Nephron progenitor cell (in vitro differentiated cells): Measurements from ENCODE around the gene DNMT3B.

Experiments used
- DNase-seq: peaks from one replicate; pipeline ENCODE4 v3.0.0; 2021
- H3K27ac Mint-ChIP-seq: 2 replicates; pipeline ENCODE4 v1.8.0; 2021; ENCODE audit warnings: mild to moderate bottlenecking, moderate library complexity, mixed read lengths
- H3K27me3 Mint-ChIP-seq: 2 replicates; pipeline ENCODE4 v1.8.0; 2021; ENCODE audit warnings: mild to moderate bottlenecking, low read depth, mixed read lengths; ENCODE audit not compliant: poor library complexity
- H3K36me3 Mint-ChIP-seq: 2 replicates; pipeline ENCODE4 v1.8.0; 2021; ENCODE audit warnings: low read depth, mixed read lengths
- H3K4me1 Mint-ChIP-seq: 2 replicates; pipeline ENCODE4 v1.8.0; 2021; ENCODE audit warnings: mixed read lengths
- H3K4me3 Mint-ChIP-seq: 2 replicates; pipeline ENCODE4 v1.8.0; 2021; ENCODE audit warnings: mild to moderate bottlenecking, moderate library complexity, mixed read lengths
- H3K9me3 Mint-ChIP-seq: 2 replicates; pipeline ENCODE4 v1.8.0; 2021; ENCODE audit warnings: mild to moderate bottlenecking, moderate library complexity, mixed read lengths
- CTCF ChIP-seq: fragments of 200-600 bp; sonication (generic); IDR thresholded peaks from 2 replicates; pipeline ENCODE4 v1.5.0; 2021; ENCODE audit warnings: antibody characterized with exemption

Gene DNMT3B

GRCh38 chr20:32830437-32830836, 68.3 kb downstream of the DNMT3B start:
- H3K27ac Mint-ChIP-seq, result peak overlapping the region; percentile 89
- H3K9me3 Mint-ChIP-seq, result no peaks in the 10 kb centered on the region
- no peak for TF ChIP-seq CTCF
- peaks cover 30% of the 10 kb centered on the region for H3K4me1 Mint-ChIP-seq
- no peak for DNase-seq
- no peak overlapping the region for H3K4me3 Mint-ChIP-seq
- H3K36me3 Mint-ChIP-seq, result peaks cover 83% of the 10 kb centered on the region
- H3K27me3 Mint-ChIP-seq, result no peaks in the 10 kb centered on the region

- Mint-ChIP-seq H3K9me3 (no peaks in the 10 kb centered on the region), H3K27me3 (no peaks in the 10 kb centered on the region), H3K4me1 (peaks cover 30% of the 10 kb centered on the region), H3K27ac (peak overlapping the region; percentile 54), H3K36me3 (peaks cover 80% of the 10 kb centered on the region), H3K4me3 (no peak overlapping the region)
- no peak for DNase-seq
- TF ChIP-seq CTCF, result no peak
These were observed 69.8 kb downstream of the DNMT3B start for GRCh38 chr20:32831982-32832381.

GRCh38 chr20:32832664-32833063, 70.5 kb downstream of the DNMT3B start:
- peak overlapping the region; percentile 36 for H3K27ac Mint-ChIP-seq
- no peak for DNase-seq
- no peaks in the 10 kb centered on the region for H3K27me3 Mint-ChIP-seq
- H3K36me3 Mint-ChIP-seq, result peaks cover 78% of the 10 kb centered on the region
- H3K9me3 Mint-ChIP-seq, result no peaks in the 10 kb centered on the region
- H3K4me1 Mint-ChIP-seq, result peaks cover 30% of the 10 kb centered on the region
- TF ChIP-seq CTCF, result no peak
- no peak overlapping the region for H3K4me3 Mint-ChIP-seq

GRCh38 chr20:32834972-32835371, 72.8 kb downstream of the DNMT3B start:
- no peaks in the 10 kb centered on the region for H3K9me3 Mint-ChIP-seq
- peaks cover 11% of the 10 kb centered on the region for H3K4me1 Mint-ChIP-seq
- H3K27ac Mint-ChIP-seq, result no peak overlapping the region
- no peak for TF ChIP-seq CTCF
- H3K4me3 Mint-ChIP-seq, result no peak overlapping the region
- peaks cover 76% of the 10 kb centered on the region for H3K36me3 Mint-ChIP-seq
- DNase-seq, result no peak
- no peaks in the 10 kb centered on the region for H3K27me3 Mint-ChIP-seq

GRCh38 chr20:32837157-32837556, 75.0 kb downstream of the DNMT3B start:
- Mint-ChIP-seq H3K9me3 (no peaks in the 10 kb centered on the region), H3K27me3 (no peaks in the 10 kb centered on the region), H3K36me3 (peaks cover 74% of the 10 kb centered on the region), H3K4me3 (no peak overlapping the region), H3K4me1 (peaks cover 3% of the 10 kb centered on the region), H3K27ac (peak overlapping the region; percentile 22)
- no peak for DNase-seq
- TF ChIP-seq CTCF, result no peak

- no peaks in the 10 kb centered on the region for H3K27me3 Mint-ChIP-seq
- no peaks in the 10 kb centered on the region for H3K4me1 Mint-ChIP-seq
- H3K36me3 Mint-ChIP-seq, result peaks cover 78% of the 10 kb centered on the region
- no peak for TF ChIP-seq CTCF
- H3K27ac Mint-ChIP-seq, result no peak overlapping the region
- no peak overlapping the region for H3K4me3 Mint-ChIP-seq
- no peak for DNase-seq
- no peaks in the 10 kb centered on the region for H3K9me3 Mint-ChIP-seq
These were observed 77.2 kb downstream of the DNMT3B start for GRCh38 chr20:32839227-32839981.
